Activated T-helper 1 cell treated with anti-CD3 and anti-CD28 coated beads, Interleukin-12 subunit alpha, Interleukin-12 subunit beta, Interleukin-2, Interleukin-4 antibody, amounts not matched to agents 30 ng/mL and 10 ng/mL and 1 ng/mL, durations not matched to agents 14 hours and 24 hours and 36 hours (primary cell): Measurements from ENCODE around the gene TEDC1. TPM values are rescaled to one million over a fixed set of nuclear protein-coding genes. Genes with fewer than 3 reads are reported as not detected.

Experiments
- DNase-seq: peaks from one replicate; pipeline ENCODE4 v3.0.0; 2021; ENCODE audit warnings: low spot score
- H3K27ac Mint-ChIP-seq: one replicate; pipeline ENCODE4 v1.8.0; 2021; ENCODE audit warnings: mild to moderate bottlenecking, mixed read lengths
- H3K27me3 Mint-ChIP-seq: one replicate; pipeline ENCODE4 v1.8.0; 2022; ENCODE audit warnings: mild to moderate bottlenecking, moderate library complexity, mixed read lengths; ENCODE audit not compliant: insufficient read depth
- H3K36me3 Mint-ChIP-seq: one replicate; pipeline ENCODE4 v1.8.0; 2021; ENCODE audit warnings: low read depth, mixed read lengths
- H3K4me1 Mint-ChIP-seq: one replicate; pipeline ENCODE4 v1.8.0; 2021; ENCODE audit warnings: low read depth, mixed read lengths
- H3K4me3 Mint-ChIP-seq: one replicate; pipeline ENCODE4 v1.8.0; 2021; ENCODE audit warnings: mild to moderate bottlenecking, moderate library complexity, mixed read lengths
- H3K9me3 Mint-ChIP-seq: one replicate; pipeline ENCODE4 v1.8.0; 2021; ENCODE audit warnings: mixed read lengths
- intact Hi-C: fragments of 100-400 bp; cut with micrococcal nuclease; formaldehyde crosslinking; loops from one replicate; pipeline ENCODE4 v1.15.1; 2024
- total RNA-seq: library from RNA; stranded (reverse); gene quantifications from 2 replicates; pipeline ENCODE4 v1.2.3, GENCODE V29; 2022

Gene TEDC1
- total RNA-seq, 1 donor from 2014 or later, result 46.1 TPM

GRCh38 chr14:105465209-105466031, 25.6 kb upstream of the TEDC1 start:
- Mint-ChIP-seq H3K4me1 (no peaks in the 10 kb centered on the region), H3K4me3 (no peak overlapping the region), H3K27ac (no peak overlapping the region), H3K9me3 (no peaks in the 10 kb centered on the region), H3K36me3 (peaks cover 7% of the 10 kb centered on the region), H3K27me3 (no peaks in the 10 kb centered on the region)
- no peak for DNase-seq
- intact Hi-C loops, result no loop called here

DNA sequence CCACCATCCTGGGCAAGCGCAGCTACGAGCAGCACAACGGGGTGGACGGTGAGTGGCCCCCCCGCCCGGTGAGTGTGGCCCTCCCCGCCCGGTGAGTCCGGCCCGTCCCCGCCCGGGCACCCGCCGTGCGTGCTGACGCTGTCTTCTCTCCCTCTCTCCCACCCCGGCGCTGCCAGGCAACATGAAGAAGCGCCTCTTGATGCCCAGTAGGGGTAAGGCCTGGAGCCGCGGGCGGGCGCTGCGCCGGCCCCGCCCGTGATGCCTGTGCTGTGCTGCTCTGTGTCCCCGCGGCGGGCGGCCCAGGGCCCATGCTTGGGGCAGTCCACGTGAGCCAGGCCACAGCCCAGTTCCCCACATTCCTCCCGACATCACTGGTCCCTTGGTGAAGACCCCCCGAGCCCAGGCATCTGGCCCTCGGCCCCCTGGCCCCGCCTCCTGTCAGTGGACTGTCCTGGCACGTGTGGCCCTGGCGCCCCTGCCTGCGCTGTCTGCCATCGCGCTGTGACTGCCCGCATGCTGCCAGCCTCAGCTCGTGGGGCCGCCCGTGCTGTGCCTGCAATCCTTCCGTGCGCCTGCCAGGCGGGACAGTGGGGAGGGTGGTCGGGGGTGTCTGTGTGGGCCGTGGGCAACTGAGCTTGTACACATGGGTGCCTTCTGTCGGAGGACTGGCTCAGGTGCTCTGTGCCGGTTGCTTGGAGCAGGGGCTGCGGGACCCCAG, 24.4 kb upstream of the TEDC1 start:
- Mint-ChIP-seq H3K36me3 (peaks cover 5% of the 10 kb centered on the region), H3K27me3 (no peaks in the 10 kb centered on the region), H3K9me3 (no peaks in the 10 kb centered on the region), H3K27ac (no peak overlapping the region), H3K4me1 (no peaks in the 10 kb centered on the region), H3K4me3 (no peak overlapping the region)
- intact Hi-C loops, result no loop called here
- DNase-seq, result no peak

GRCh38 chr14:105467249-105467941, 23.7 kb upstream of the TEDC1 start:
- Mint-ChIP-seq H3K4me3 (no peak overlapping the region), H3K36me3 (peaks cover 5% of the 10 kb centered on the region), H3K27me3 (no peaks in the 10 kb centered on the region), H3K9me3 (no peaks in the 10 kb centered on the region), H3K4me1 (no peaks in the 10 kb centered on the region), H3K27ac (no peak overlapping the region)
- DNase-seq, result no peak
- intact Hi-C loops, result no loop called here

GRCh38 chr14:105467942-105468471, 23.0 kb upstream of the TEDC1 start:
- Mint-ChIP-seq H3K27me3 (no peaks in the 10 kb centered on the region), H3K4me3 (no peak overlapping the region)
- intact Hi-C loops, result no loop called here

DNA sequence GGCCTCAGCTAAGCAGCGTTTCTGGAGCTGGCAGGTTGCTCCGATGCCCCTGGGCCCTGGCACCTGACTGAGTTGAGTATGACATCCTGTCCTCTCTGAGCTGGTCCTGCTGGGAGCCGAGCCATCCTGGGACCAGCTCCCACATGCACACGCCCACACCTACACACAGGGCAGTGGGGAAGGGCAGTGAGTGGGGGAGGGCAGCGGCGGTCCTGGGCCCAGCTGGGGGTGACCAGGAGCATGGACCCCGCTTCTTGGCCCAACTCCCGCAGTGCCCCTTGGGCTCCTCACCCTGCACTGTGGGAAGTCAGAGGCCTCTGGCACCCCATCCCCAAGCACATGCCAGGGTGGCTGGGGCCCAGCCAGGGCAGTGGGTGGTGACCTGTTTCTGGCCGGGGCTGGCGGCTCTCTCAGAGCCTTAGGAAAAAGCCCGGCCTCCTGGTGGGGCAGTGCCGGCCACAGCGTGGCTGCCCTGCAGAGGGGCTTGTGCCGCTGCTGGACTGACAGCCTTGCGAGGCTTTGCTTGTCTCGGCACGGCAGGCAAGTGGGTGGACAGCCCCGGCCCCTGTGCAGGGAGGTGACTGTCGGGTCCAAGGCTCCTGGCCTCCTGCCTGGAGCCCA, 22.3 kb upstream of the TEDC1 start:
- Mint-ChIP-seq H3K27me3 (no peaks in the 10 kb centered on the region), H3K9me3 (no peaks in the 10 kb centered on the region), H3K27ac (no peak overlapping the region), H3K4me1 (no peaks in the 10 kb centered on the region), H3K4me3 (no peak overlapping the region), H3K36me3 (peaks cover 2% of the 10 kb centered on the region)
- no peak for DNase-seq
- intact Hi-C loops, result no loop called here

More at GRCh38 chr14:105467942-105468471, 23.0 kb upstream of the TEDC1 start:
- no peak for DNase-seq
- Mint-ChIP-seq H3K36me3 (peaks cover 4% of the 10 kb centered on the region), H3K27ac (no peak overlapping the region), H3K4me1 (no peaks in the 10 kb centered on the region), H3K9me3 (no peaks in the 10 kb centered on the region)

DNA sequence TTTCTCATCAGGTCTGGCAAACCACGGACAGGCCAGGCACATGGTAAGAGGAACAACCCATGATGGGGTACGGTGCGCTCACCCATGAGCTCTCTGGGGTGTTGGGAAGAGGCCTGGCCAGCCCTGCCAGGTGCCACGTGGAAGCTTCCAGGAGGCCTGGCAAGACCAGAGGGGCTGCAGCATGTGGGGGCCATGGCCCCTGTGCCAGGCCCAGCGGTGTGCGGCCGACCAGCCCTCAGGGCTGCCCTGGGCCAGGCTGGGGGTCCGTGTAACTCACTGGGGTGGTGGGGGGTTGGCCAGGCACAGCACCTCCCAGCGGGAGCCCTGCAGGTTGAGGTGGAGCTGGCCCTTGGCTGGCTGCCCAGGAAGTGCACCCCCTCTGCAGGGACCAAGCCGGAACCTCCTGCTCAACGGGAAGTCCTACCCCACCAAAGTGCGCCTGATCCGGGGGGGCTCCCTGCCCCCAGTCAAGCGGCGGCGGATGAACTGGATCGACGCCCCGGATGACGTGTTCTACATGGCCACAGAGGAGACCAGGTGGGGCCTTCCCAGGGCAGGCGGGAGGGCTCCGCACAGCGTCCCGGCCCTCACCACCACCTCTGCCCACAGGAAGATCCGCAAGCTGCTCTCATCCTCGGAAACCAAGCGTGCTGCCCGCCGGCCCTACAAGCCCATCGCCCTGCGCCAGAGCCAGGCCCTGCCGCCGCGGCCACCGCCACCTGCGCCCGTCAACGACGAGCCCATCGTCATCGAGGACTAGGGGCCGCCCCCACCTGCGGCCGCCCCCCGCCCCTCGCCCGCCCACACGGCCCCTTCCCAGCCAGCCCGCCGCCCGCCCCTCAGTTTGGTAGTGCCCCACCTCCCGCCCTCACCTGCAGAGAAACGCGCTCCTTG, 21.3 kb upstream of the TEDC1 start:
- peaks cover 2% of the 10 kb centered on the region for H3K36me3 Mint-ChIP-seq
- H3K9me3 Mint-ChIP-seq, result no peaks in the 10 kb centered on the region
- no peak for DNase-seq
- H3K4me3 Mint-ChIP-seq, result no peak overlapping the region
- H3K4me1 Mint-ChIP-seq, result no peaks in the 10 kb centered on the region
- H3K27me3 Mint-ChIP-seq, result no peaks in the 10 kb centered on the region
- intact Hi-C loops, result no loop called here
- H3K27ac Mint-ChIP-seq, result no peak overlapping the region

- no peak overlapping the region for H3K27ac Mint-ChIP-seq
- H3K36me3 Mint-ChIP-seq, result peaks cover 2% of the 10 kb centered on the region
- no peak for DNase-seq
- no peaks in the 10 kb centered on the region for H3K4me1 Mint-ChIP-seq
- H3K4me3 Mint-ChIP-seq, result no peak overlapping the region
- no peaks in the 10 kb centered on the region for H3K27me3 Mint-ChIP-seq
- intact Hi-C loops, result no loop called here
- H3K9me3 Mint-ChIP-seq, result no peaks in the 10 kb centered on the region
Observed at GRCh38 chr14:105470350-105471296, 20.4 kb upstream of the TEDC1 start.

DNA sequence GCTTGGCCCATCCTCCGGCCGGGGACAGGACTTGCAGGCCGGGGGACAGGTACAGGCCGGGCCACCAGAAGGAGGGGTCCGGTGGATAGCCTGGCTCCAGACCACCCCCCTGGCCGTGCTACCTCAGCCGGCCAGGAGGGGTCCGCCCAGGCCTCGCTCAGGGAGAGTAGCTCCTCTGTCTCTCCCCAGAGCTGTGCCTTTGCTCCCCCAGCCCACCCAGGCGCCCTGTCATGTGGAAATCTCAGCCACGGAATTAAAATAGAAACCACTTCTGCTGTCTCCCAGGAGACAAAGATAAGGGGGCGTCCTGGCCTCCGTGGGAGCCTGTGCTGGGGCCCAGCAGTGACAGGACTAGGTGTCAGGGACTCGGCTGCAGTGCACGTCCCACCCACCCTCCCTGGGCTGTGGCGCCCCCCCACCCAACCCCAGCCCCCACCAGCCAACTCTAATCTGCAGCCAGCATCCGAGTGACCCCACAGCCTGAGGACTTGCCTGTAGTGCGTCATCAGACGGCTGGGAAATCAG, 19.7 kb upstream of the TEDC1 start:
- H3K9me3 Mint-ChIP-seq, result no peaks in the 10 kb centered on the region
- no peak overlapping the region for H3K27ac Mint-ChIP-seq
- H3K4me3 Mint-ChIP-seq, result no peak overlapping the region
- no peaks in the 10 kb centered on the region for H3K4me1 Mint-ChIP-seq
- H3K27me3 Mint-ChIP-seq, result peaks cover under 1% of the 10 kb centered on the region
- H3K36me3 Mint-ChIP-seq, result peaks cover 2% of the 10 kb centered on the region
- intact Hi-C loops, result no loop called here
- no peak for DNase-seq

GRCh38 chr14:105471823-105472485, 19.1 kb upstream of the TEDC1 start:
- intact Hi-C loops, result no loop called here
- no peaks in the 10 kb centered on the region for H3K9me3 Mint-ChIP-seq
- peaks cover 2% of the 10 kb centered on the region for H3K36me3 Mint-ChIP-seq
- H3K27ac Mint-ChIP-seq, result no peak overlapping the region
- peaks cover 5% of the 10 kb centered on the region for H3K27me3 Mint-ChIP-seq
- H3K4me3 Mint-ChIP-seq, result no peak overlapping the region
- no peak for DNase-seq
- H3K4me1 Mint-ChIP-seq, result no peaks in the 10 kb centered on the region

- H3K9me3 Mint-ChIP-seq, result no peaks in the 10 kb centered on the region
- H3K4me1 Mint-ChIP-seq, result no peaks in the 10 kb centered on the region
- peaks cover 4% of the 10 kb centered on the region for H3K36me3 Mint-ChIP-seq
- H3K4me3 Mint-ChIP-seq, result no peak overlapping the region
- no peak for DNase-seq
- peaks cover 8% of the 10 kb centered on the region for H3K27me3 Mint-ChIP-seq
- intact Hi-C loops, result no loop called here
- no peak overlapping the region for H3K27ac Mint-ChIP-seq
Observed at GRCh38 chr14:105472486-105472991, 18.5 kb upstream of the TEDC1 start.
